Endothelial cell of umbilical vein (primary cell): ENCODE measurements around the gene ENPP3. TPM values are rescaled to one million over a fixed set of nuclear protein-coding genes. Genes with fewer than 3 reads are reported as not detected.

ENCODE experiments used
- BruUV-seq: library from RNA; stranded (reverse); fragments of 400-500 nt; replicated peaks from 2 replicates; lab custom pipeline; 2021; lab: Mats Ljungman, UMichigan
- CTCF ChIA-PET: fragments of 300-600, 350-600 bp; sonication (Branson Sonifier 250); formaldehyde crosslinking; loops from one replicate; lab custom pipeline; 2021; ENCODE audit warnings: antibody characterized with exemption, inconsistent platforms; lab: Charles Lee
- POLR2A ChIA-PET: fragments of 300-600, 350-600 bp; sonication (Branson Sonifier 250); formaldehyde crosslinking; loops from one replicate; lab custom pipeline; 2021; ENCODE audit warnings: antibody characterized with exemption, inconsistent platforms; lab: Charles Lee
- DNase-seq: peaks from one replicate; pipeline ENCODE4 v3.0.0-alpha.2; 2011; ENCODE audit warnings: low read depth, low spot score
- FAIRE-seq: peaks from 2 replicates; lab custom pipeline; 2011; peaks lifted over from hg19 to GRCh38; lab: Jason Lieb, UNC
- H2AFZ ChIP-seq: 2 replicates; pipeline ENCODE4 v1.6.0; 2012; ENCODE audit warnings: low read depth, low read length, control low read depth, inconsistent platforms
- H3K27ac ChIP-seq: 2 replicates; pipeline ENCODE4 v1.5.1; 2011; ENCODE audit warnings: low read depth, mild to moderate bottlenecking, control low read depth, low read length, moderate library complexity; ENCODE audit not compliant: insufficient read depth
- H3K27me3 ChIP-seq, 2 experiments: 2 replicates each; pipeline versions ENCODE4 v1.6.0 to v1.6.1; 2011; ENCODE audit warnings: low read length in 2 of 2, mixed read lengths in 1 of 2; ENCODE audit not compliant: control insufficient read depth in 2 of 2, insufficient read depth in 2 of 2
- H3K36me3 ChIP-seq, 2 experiments: 2 replicates in 1 of 2; 3 replicates in 1 of 2; pipeline ENCODE4 v1.5.1; 2011; ENCODE audit warnings: low read length in 2 of 2, mild to moderate bottlenecking in 1 of 2, moderate library complexity in 1 of 2; ENCODE audit not compliant: control insufficient read depth in 2 of 2, insufficient read depth in 2 of 2; ENCODE audit errors: extremely low read depth in 1 of 2
- H3K4me1 ChIP-seq: 3 replicates; pipeline ENCODE4 v1.5.1; 2011; ENCODE audit warnings: mild to moderate bottlenecking, low read length; ENCODE audit not compliant: control insufficient read depth, insufficient read depth; ENCODE audit errors: extremely low read depth
- H3K4me2 ChIP-seq: 2 replicates; pipeline ENCODE4 v1.6.1; 2011; ENCODE audit warnings: low read length, control low read depth, mixed read lengths; ENCODE audit not compliant: insufficient read depth
- H3K4me3 ChIP-seq, 3 experiments: fragments of 200-600 bp in 1 of 3; sonication (generic), shearing (Covaris generic) in 1 of 3; replicated peaks in 1 of 3; 2 replicates each; pipeline ENCODE4 v1.5.1; 2011 to 2016; ENCODE audit warnings: control low read depth in 3 of 3, low read length in 3 of 3, mild to moderate bottlenecking in 2 of 3, inconsistent platforms in 1 of 3, low read depth in 1 of 3, moderate library complexity in 1 of 3; ENCODE audit not compliant: insufficient read depth in 1 of 3
- H3K79me2 ChIP-seq: 2 replicates; pipeline ENCODE4 v1.6.0; 2012; ENCODE audit warnings: low read length, inconsistent platforms; ENCODE audit not compliant: control insufficient read depth, insufficient read depth
- H3K9ac ChIP-seq: replicated peaks from 2 replicates; pipeline ENCODE3; 2011; ENCODE audit warnings: low read length, control low read depth; ENCODE audit not compliant: insufficient read depth; ENCODE audit errors: extremely low read depth
- H3K9me1 ChIP-seq: replicated peaks from 3 replicates; pipeline ENCODE4 v1.6.0; 2011; ENCODE audit warnings: mild to moderate bottlenecking, low read length; ENCODE audit not compliant: control insufficient read depth, insufficient read depth; ENCODE audit errors: extremely low read depth
- H3K9me3 ChIP-seq: replicated peaks from 2 replicates; pipeline ENCODE4 v1.5.1; 2012; ENCODE audit warnings: low read length, inconsistent platforms; ENCODE audit not compliant: control insufficient read depth, insufficient read depth
- H4K20me1 ChIP-seq: replicated peaks from 2 replicates; pipeline ENCODE3; 2011; ENCODE audit warnings: mild to moderate bottlenecking, low read length; ENCODE audit not compliant: control insufficient read depth, insufficient read depth; ENCODE audit errors: extremely low read depth
- GATA2 ChIP-seq: IDR thresholded peaks from 2 replicates; pipeline ENCODE4 v1.7.0; 2011; ENCODE audit warnings: low read depth, mild to moderate bottlenecking, moderate library complexity, mixed read lengths, low read length; ENCODE audit not compliant: insufficient read length, insufficient read depth
- MYC ChIP-seq: IDR thresholded peaks from one replicate; pipeline ENCODE4 v1.6.1; 2011; ENCODE audit warnings: mild to moderate bottlenecking, low read depth, low read length
- POLR2AphosphoS5 ChIP-seq: IDR thresholded peaks from 2 replicates; pipeline ENCODE4 v1.6.1; 2012; ENCODE audit warnings: low read depth, mild to moderate bottlenecking, control low read depth, low read length, moderate library complexity; ENCODE audit not compliant: insufficient read depth
- dilution Hi-C: fragments of 300-500 bp; cut with MboI; formaldehyde crosslinking; loops from one replicate; pipeline ENCODE4 v1.15.0; 2019; ENCODE audit warnings: low sequenced_read_pairs; ENCODE audit not compliant: extremely low pct_ligation_motif_present
- intact Hi-C: fragments of 100-400 bp; cut with micrococcal nuclease; formaldehyde crosslinking; loops from one replicate; pipeline ENCODE4 v1.10.0; 2022
- polyA plus RNA-seq, 4 experiments: library from polyadenylated mRNA; depleted of rRNA in 3 of 4; stranded (reverse) in 3 of 4; unstranded in 1 of 4; fragments of >200 nt; gene quantifications; 2 replicates each; pipeline versions ENCODE4 v1.2.1 to v1.2.3, GENCODE V29; 2011 to 2012; ENCODE audit warnings: missing spikeins in 1 of 4
- total RNA-seq: library from RNA; stranded (reverse); gene quantifications from 2 replicates; pipeline ENCODE4 v1.2.3, GENCODE V29; 2021
- TF ChIP-seq, protein P1 (sequence below), 2 donors: IDR thresholded peaks; 1 replicate in 1 of 2; 2 replicates in 1 of 2; pipeline ENCODE4 v1.5.1; 2011; ENCODE audit warnings: low read length in 2 of 2, mild to moderate bottlenecking in 2 of 2, moderate library complexity in 2 of 2, control low read depth in 1 of 2, inconsistent platforms in 1 of 2, low read depth in 1 of 2; ENCODE audit not compliant: insufficient read depth in 1 of 2; ENCODE audit errors: extremely low read depth in 1 of 2

Gene ENPP3
- total and polyA plus RNA-seq, 2 donors (not counting 3 experiments of a cell fraction or from before 2014, with no cell fraction given) = not detected

GRCh38 chr6:131787766-131788712, 150.9 kb downstream of the ENPP3 start:
- no peak overlapping the region for H2AFZ ChIP-seq
- no peak for TF ChIP-seq MYC
- no peak for TF ChIP-seq POLR2AphosphoS5
- TF ChIP-seq, protein P1, sequence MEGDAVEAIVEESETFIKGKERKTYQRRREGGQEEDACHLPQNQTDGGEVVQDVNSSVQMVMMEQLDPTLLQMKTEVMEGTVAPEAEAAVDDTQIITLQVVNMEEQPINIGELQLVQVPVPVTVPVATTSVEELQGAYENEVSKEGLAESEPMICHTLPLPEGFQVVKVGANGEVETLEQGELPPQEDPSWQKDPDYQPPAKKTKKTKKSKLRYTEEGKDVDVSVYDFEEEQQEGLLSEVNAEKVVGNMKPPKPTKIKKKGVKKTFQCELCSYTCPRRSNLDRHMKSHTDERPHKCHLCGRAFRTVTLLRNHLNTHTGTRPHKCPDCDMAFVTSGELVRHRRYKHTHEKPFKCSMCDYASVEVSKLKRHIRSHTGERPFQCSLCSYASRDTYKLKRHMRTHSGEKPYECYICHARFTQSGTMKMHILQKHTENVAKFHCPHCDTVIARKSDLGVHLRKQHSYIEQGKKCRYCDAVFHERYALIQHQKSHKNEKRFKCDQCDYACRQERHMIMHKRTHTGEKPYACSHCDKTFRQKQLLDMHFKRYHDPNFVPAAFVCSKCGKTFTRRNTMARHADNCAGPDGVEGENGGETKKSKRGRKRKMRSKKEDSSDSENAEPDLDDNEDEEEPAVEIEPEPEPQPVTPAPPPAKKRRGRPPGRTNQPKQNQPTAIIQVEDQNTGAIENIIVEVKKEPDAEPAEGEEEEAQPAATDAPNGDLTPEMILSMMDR (IDR thresholded peaks at IDR 0.05; ENCODE audit: extremely low read depth in 1 of 2, insufficient read depth in 1 of 2, low read depth in 1 of 2, low read length in 2 of 2) = no peak
- no peak for TF ChIP-seq GATA2
- intact Hi-C loops = no loop called here
- no TSS peak for BruUV-seq
- DNase-seq (no peak), FAIRE-seq (no peak)
- no peaks in the 10 kb centered on the region for H3K9me3 ChIP-seq
- no peak overlapping the region for H3K4me3 ChIP-seq
- H3K4me1 ChIP-seq = no peaks in the 10 kb centered on the region
- CTCF ChIA-PET = interaction anchor here (1.0 to 1.5 kb wide), 3 partner anchors 18 to 122 kb away, joined by 3 to 5 read pairs (median 3); no protein-coding TSS in a partner anchor
- no peaks in the 10 kb centered on the region for H3K36me3 ChIP-seq
- H3K9ac ChIP-seq = no peak overlapping the region
- no peaks in the 10 kb centered on the region for H3K9me1 ChIP-seq
- H3K4me2 ChIP-seq = no peak overlapping the region
- dilution Hi-C loops = no loop called here
- POLR2A ChIA-PET = no interaction called here
- H3K79me2 ChIP-seq = no peaks in the 10 kb centered on the region
- H4K20me1 ChIP-seq = no peaks in the 10 kb centered on the region
- H3K27me3 ChIP-seq = peaks cover 1 to 7% of the 10 kb centered on the region in 2 experiments
- H3K27ac ChIP-seq = no peak overlapping the region
